Peyer's patch (tissue), 4 donors: Measurements from ENCODE around the gene SMG7.

Experiments
- CTCF ChIP-seq, 6 experiments: fragments of 450-650 bp in 4 of 6; fragments of 200-600 bp in 2 of 6; sonication (generic) in 1 of 6; IDR thresholded peaks; one replicate each; pipeline ENCODE4 v1.5.1; 2017 to 2019; ENCODE audit warnings: antibody characterized with exemption in 6 of 6, mild to moderate bottlenecking in 3 of 6, moderate library complexity in 1 of 6
- POLR2A ChIP-seq, 2 donors: fragments of 450-650 bp; IDR thresholded peaks; one replicate each; pipeline ENCODE4 v1.5.1; 2017; ENCODE audit warnings: antibody characterized with exemption in 2 of 2, mild to moderate bottlenecking in 2 of 2, moderate library complexity in 2 of 2

GRCh38 chr1:183544598-183545297, 72.4 kb downstream of the SMG7 start:
- TF ChIP-seq CTCF (IDR thresholded peaks at IDR 0.05) (no peak), POLR2A (IDR thresholded peaks at IDR 0.05) (no peak)
